ENCODE measurements around the gene MED22.
A peak's percentile ranks its signal among the peaks of the same experiment; 100 is the strongest.

The MED22 gene

DNA sequence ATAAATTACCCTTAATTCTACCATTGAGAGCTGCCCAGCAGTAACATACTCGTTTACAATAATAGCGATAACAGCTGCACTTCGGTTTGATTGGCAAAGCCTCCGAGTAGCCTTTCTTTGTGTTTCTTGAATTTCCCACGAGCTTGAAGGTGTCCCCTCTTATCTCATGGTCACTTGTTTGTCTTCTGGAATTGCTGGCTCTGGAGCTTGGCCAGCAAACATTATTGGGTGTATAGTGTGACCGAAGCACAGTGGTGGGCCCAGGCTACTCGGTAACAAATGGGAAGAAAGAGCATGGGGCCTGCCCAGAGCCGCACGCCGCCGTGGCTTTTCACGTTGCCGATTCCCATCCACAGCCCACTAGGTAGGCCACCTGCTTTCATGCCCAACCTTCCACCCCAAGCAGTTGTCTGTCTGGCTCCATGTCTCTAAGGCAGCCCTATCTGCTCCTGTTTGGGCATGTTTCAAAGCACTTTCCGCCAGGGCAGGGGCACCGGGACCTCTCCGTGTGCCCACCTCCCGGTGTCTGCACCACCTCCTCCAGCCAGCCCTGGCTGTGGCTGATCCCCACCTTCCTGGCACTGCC is 36.9 kb upstream of the MED22 start:
- TF ChIP-seq, protein P1, sequence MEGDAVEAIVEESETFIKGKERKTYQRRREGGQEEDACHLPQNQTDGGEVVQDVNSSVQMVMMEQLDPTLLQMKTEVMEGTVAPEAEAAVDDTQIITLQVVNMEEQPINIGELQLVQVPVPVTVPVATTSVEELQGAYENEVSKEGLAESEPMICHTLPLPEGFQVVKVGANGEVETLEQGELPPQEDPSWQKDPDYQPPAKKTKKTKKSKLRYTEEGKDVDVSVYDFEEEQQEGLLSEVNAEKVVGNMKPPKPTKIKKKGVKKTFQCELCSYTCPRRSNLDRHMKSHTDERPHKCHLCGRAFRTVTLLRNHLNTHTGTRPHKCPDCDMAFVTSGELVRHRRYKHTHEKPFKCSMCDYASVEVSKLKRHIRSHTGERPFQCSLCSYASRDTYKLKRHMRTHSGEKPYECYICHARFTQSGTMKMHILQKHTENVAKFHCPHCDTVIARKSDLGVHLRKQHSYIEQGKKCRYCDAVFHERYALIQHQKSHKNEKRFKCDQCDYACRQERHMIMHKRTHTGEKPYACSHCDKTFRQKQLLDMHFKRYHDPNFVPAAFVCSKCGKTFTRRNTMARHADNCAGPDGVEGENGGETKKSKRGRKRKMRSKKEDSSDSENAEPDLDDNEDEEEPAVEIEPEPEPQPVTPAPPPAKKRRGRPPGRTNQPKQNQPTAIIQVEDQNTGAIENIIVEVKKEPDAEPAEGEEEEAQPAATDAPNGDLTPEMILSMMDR (conservative IDR thresholded peaks at IDR 0.05; ENCODE audit: low read depth): no peak
- H3K27ac ChIP-seq: no peak overlapping the region
- ChIA-PET POLR2A (ENCODE audit: low non-redundant PET) (no interaction called here), CTCF (interaction anchor here (0.6 kb wide), 1 partner anchor 97 kb away, joined by 4 read pairs; no protein-coding TSS in a partner anchor)
- DNase-seq (ENCODE audit: low spot score): no peak

DNA sequence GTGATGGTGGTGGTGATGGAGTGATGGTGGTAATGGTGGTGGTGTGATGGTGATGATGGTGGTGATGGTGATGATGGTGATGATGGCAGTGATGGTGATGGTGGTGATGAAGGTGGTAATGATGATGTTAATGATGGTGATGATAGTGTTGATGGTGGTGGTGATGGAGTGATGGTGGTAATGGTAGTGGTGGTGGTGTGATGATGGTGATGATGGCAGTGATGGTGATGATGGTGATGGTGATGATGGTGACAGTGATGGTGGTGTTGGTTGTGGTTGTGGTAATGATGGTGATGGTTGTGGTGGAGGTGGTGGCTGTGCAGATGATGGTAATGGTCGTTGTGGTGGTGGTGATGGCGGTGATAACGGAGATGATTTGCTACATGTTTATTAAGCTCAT is 35.5 kb upstream of the MED22 start:
- ChIA-PET POLR2A (ENCODE audit: low non-redundant PET) (no interaction called here), CTCF (interaction anchor here (0.8 kb wide), 1 partner anchor 96 kb away, joined by 3 read pairs; no protein-coding TSS in a partner anchor)
- no peak for DNase-seq (ENCODE audit: low spot score)
- TF ChIP-seq, protein P1 (conservative IDR thresholded peaks at IDR 0.05; ENCODE audit: low read depth): no peak
- no peak overlapping the region for H3K27ac ChIP-seq

DNA sequence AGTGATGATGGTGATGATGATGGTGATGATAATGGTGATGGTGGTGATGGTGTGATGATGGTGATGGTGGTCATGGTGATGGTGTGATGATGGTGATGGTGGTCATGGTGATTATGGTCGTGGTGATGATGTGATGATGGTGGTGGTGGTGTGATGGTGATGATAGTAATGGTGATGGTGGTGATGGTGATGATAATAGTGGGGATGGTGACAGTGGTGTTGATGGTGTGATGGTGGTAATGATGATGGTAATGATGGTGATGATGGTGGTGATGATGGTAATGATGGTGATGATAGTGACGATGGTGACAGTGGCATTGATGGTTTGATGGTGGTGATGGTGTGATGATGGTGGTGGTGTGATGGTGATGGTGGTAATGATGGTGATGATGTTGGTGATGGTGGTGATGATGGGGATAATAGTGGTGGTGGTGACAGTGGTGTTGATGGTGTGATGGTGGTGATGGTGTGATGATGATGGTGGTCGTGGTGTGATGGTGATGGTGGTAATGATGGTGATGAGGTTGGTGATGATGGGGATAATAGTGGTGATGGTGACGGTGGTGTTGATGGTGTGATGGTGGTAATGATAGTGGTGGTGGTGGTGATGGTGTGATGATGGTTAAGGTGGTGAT is 34.7 kb upstream of the MED22 start:
- H3K27ac ChIP-seq: no peak overlapping the region
- ChIA-PET POLR2A (ENCODE audit: low non-redundant PET) (interaction anchor here (0.5 kb wide), 1 partner anchor 47 kb away, joined by 3 read pairs; no protein-coding TSS in a partner anchor), CTCF (no interaction called here)
- no peak for DNase-seq (ENCODE audit: low spot score)
- TF ChIP-seq, protein P1 (conservative IDR thresholded peaks at IDR 0.05; ENCODE audit: low read depth): no peak

DNA sequence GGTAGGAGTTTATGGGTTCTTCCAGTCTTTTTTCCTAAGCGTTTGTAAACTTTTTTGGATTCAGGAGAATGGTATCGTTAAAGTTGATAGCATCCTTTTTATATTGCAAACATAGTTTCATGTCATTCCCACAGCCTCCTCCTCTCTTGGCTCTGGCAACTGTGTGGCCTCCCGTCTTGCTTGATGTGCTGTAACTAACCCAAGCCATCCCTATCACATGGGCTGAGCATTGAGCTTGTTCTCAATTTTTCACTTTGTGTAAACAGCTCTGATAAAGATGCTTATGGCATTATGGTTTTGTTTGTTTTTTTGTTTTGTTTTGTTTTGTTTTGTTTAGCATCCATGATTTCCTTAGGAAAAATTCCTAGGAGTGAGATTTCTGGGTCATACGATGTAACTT is 32.8 kb upstream of the MED22 start:
- POLR2A ChIA-PET (ENCODE audit: low non-redundant PET): no interaction called here
- DNase-seq (ENCODE audit: low spot score): no peak
- CTCF ChIA-PET: no interaction called here
- TF ChIP-seq, protein P1 (conservative IDR thresholded peaks at IDR 0.05; ENCODE audit: low read depth): no peak
- no peak overlapping the region for H3K27ac ChIP-seq

DNA sequence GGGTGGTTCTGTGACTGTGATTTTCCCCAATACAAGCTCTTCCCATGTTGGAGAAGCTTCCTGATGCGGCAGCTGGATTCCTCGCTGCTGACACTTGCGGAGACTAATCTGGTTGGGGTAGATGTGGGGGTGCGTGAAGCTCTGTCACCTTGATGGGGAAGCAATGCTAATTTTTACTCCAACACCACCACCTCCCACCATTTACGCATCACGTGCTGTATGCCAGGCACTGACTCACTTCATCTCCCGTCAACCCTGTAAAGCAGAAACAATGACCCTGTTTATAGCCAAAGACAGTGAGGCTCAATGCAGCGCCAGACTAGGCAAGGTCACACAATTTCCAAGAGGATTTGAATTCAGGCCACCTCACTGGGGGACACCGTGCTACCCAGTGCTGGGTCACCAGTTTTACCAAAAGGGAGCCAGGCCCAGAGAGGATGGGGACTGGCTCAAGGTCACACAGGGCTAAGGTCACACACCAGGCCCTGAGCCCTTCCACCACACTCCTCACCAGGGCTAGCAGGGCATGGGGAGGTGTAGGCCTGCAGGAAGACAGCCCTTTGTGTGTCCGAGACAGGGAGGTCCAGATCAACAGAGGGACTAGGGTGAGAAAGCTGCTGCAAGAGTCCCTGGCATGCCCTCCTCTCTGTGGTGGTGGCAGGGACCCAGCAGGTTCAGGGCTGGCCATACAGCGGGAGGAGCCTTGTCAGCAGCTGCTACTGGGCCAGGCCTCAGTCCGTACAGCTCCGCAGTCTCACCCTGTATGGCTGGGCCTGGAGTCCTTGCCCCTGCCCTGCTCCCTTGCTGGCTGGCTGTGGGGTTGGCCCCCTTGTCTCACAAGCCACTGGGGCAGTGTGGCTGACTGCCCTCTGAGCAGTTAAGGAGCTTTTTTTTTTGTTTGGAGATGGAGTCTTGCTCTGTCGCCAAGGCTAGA is 31.5 kb upstream of the MED22 start:
- no peak overlapping the region for H3K27ac ChIP-seq
- no peak for DNase-seq (ENCODE audit: low spot score)
- POLR2A ChIA-PET (ENCODE audit: low non-redundant PET): interaction anchor here (0.5 kb wide), 1 partner anchor 10 kb away, joined by 3 read pairs; no protein-coding TSS in a partner anchor
- TF ChIP-seq, protein P1 (conservative IDR thresholded peaks at IDR 0.05; ENCODE audit: low read depth): no peak
- CTCF ChIA-PET: interaction anchor here (0.6 to 1.4 kb wide), 2 partner anchors 9 to 25 kb away, joined by 3 to 6 read pairs; no protein-coding TSS in a partner anchor

DNA sequence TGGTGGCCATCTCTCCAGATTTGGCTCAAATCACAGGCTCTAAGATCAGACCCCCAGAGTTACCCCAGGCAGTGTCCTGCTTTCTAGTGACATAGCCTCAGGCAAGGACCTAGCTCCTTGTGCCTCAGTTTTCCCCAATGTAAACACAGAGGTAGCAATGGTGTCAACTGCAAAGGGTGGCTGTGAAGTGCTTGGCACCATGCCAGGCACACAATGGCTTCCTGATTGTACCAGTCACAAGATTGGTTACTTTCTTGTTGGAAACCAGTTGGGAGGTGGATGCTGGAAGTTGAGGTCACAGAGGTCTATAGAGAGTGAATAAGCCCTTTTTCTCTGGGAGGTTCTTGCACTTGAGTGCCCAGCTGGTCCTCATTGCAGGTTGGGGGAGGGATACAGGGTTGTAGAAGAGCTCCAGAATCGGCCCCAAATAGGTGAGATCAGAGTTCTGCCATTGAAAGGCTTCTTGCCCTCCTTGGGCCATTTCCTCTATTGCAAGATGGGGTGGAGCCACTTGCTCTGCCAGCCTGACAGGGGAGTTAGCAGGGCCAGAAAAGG is 30.6 kb upstream of the MED22 start:
- peak overlapping the region; percentile 40 for H3K27ac ChIP-seq
- POLR2A ChIA-PET (ENCODE audit: low non-redundant PET): no interaction called here
- TF ChIP-seq, protein P1 (conservative IDR thresholded peaks at IDR 0.05; ENCODE audit: low read depth): no peak
- no peak for DNase-seq (ENCODE audit: low spot score)
- CTCF ChIA-PET: interaction anchor here (0.7 kb wide), 2 partner anchors 20 to 1459 kb away, joined by 3 to 5 read pairs; no protein-coding TSS in a partner anchor

Measured in RWPE1 (cell line).